IMR-90 (cell line): ENCODE measurements around the gene NOX3. TPM values are rescaled to one million over a fixed set of nuclear protein-coding genes. Genes with fewer than 3 reads are reported as not detected.

Source experiments
- ATAC-seq: fragments of 200-7000 bp; cut with Tn5 transposase; 2 replicates; pipeline ENCODE4 v1.9.1; 2020; ENCODE audit warnings: low read depth, mild to moderate bottlenecking, moderate library complexity
- BruUV-seq: library from RNA; stranded (reverse); fragments of 400-500 nt; replicated peaks from 2 replicates; lab custom pipeline; 2021; lab: Mats Ljungman, UMichigan
- CTCF ChIA-PET: fragments of 300-600 bp; formaldehyde crosslinking; extraction: SDS; loops from one replicate; lab custom pipeline; 2021; ENCODE audit warnings: antibody characterized with exemption; lab: Yijun Ruan, JAX
- POLR2A ChIA-PET: fragments of 300-600 bp; sonication (Branson Sonifier 250); formaldehyde crosslinking; loops from one replicate; lab custom pipeline; 2022; ENCODE audit warnings: antibody characterized with exemption; ENCODE audit not compliant: unreplicated experiment; lab: Charles Lee
- DNase-seq: peaks from one replicate; pipeline ENCODE4 v3.0.0; 2013
- H2AFZ ChIP-seq: replicated peaks from 2 replicates; pipeline ENCODE3; 2013; ENCODE audit warnings: low read length, mild to moderate bottlenecking; ENCODE audit not compliant: poor library complexity
- H2AK5ac ChIP-seq: 2 replicates; pipeline ENCODE4 v1.6.1; 2013; ENCODE audit warnings: low read depth, low read length, inconsistent platforms
- H2AK9ac ChIP-seq: replicated peaks from 2 replicates; pipeline ENCODE3; 2013; ENCODE audit warnings: mild to moderate bottlenecking, low read depth, low read length, moderate library complexity; ENCODE audit not compliant: poor library complexity
- H2BK120ac ChIP-seq: 2 replicates; pipeline ENCODE4 v1.6.1; 2013; ENCODE audit warnings: low read depth, low read length, inconsistent platforms
- H2BK15ac ChIP-seq: 3 replicates; pipeline ENCODE4 v1.6.1; 2013; ENCODE audit warnings: low read depth, low read length, inconsistent platforms
- H2BK20ac ChIP-seq: 2 replicates; pipeline ENCODE4 v1.6.1; 2013; ENCODE audit warnings: low read depth, mild to moderate bottlenecking, inconsistent platforms, low read length, moderate library complexity
- H2BK5ac ChIP-seq: 2 replicates; pipeline ENCODE4 v1.6.1; 2013; ENCODE audit warnings: mild to moderate bottlenecking, low read depth, low read length, inconsistent platforms; ENCODE audit not compliant: poor library complexity, severe bottlenecking
- H3K14ac ChIP-seq: replicated peaks from 2 replicates; pipeline ENCODE4 v1.6.1; 2013; ENCODE audit warnings: low read depth, low read length, inconsistent platforms
- H3K18ac ChIP-seq: 2 replicates; pipeline ENCODE4 v1.6.1; 2013; ENCODE audit warnings: low read depth, low read length, control low read depth
- H3K23ac ChIP-seq: 2 replicates; pipeline ENCODE4 v1.6.1; 2013; ENCODE audit warnings: low read depth, low read length, inconsistent platforms
- H3K27ac ChIP-seq: 2 replicates; pipeline ENCODE4 v1.5.1; 2013; ENCODE audit warnings: mild to moderate bottlenecking, control low read depth, low read length; ENCODE audit not compliant: insufficient read depth
- H3K27me3 ChIP-seq: 2 replicates; pipeline ENCODE4 v1.6.1; 2013; ENCODE audit warnings: low read length; ENCODE audit not compliant: control insufficient read depth, insufficient read depth
- H3K36me3 ChIP-seq: 2 replicates; pipeline ENCODE4 v1.6.1; 2013; ENCODE audit warnings: low read length, mixed read lengths; ENCODE audit not compliant: control insufficient read depth, insufficient read depth
- H3K4ac ChIP-seq: 2 replicates; pipeline ENCODE4 v1.6.1; 2013; ENCODE audit warnings: low read depth, low read length, inconsistent platforms
- H3K4me1 ChIP-seq: 2 replicates; pipeline ENCODE4 v1.6.1; 2013; ENCODE audit warnings: low read length, mixed read lengths; ENCODE audit not compliant: control insufficient read depth, insufficient read depth
- H3K4me2 ChIP-seq: 2 replicates; pipeline ENCODE4 v1.6.1; 2013; ENCODE audit warnings: low read depth, mild to moderate bottlenecking, control low read depth, low read length, moderate library complexity
- H3K4me3 ChIP-seq: 2 replicates; pipeline ENCODE4 v1.5.1; 2013; ENCODE audit warnings: low read depth, mild to moderate bottlenecking, control low read depth, low read length, moderate library complexity; ENCODE audit not compliant: insufficient read depth
- H3K56ac ChIP-seq: 2 replicates; pipeline ENCODE4 v1.6.1; 2013; ENCODE audit warnings: low read length, inconsistent platforms; ENCODE audit not compliant: insufficient read depth; ENCODE audit errors: extremely low read depth
- H3K79me1 ChIP-seq, 2 experiments: 2 replicates each; pipeline ENCODE4 v1.6.1; 2013; ENCODE audit warnings: low read length in 2 of 2, inconsistent platforms in 1 of 2, low read depth in 1 of 2
- H3K9ac ChIP-seq: 2 replicates; pipeline ENCODE4 v1.6.1; 2013; ENCODE audit warnings: low read depth, low read length, control low read depth
- H3K9me1 ChIP-seq: 2 replicates; pipeline ENCODE4 v1.6.1; 2013; ENCODE audit warnings: low read length, inconsistent platforms; ENCODE audit not compliant: insufficient read depth
- H3K9me3 ChIP-seq: 2 replicates; pipeline ENCODE4 v1.6.1; 2013; ENCODE audit warnings: low read length; ENCODE audit not compliant: control insufficient read depth, insufficient read depth
- H4K20me1 ChIP-seq: 2 replicates; pipeline ENCODE4 v1.6.1; 2013; ENCODE audit warnings: low read length, inconsistent platforms; ENCODE audit not compliant: insufficient read depth
- H4K5ac ChIP-seq: 2 replicates; pipeline ENCODE4 v1.6.1; 2013; ENCODE audit warnings: mild to moderate bottlenecking, low read depth, low read length, control low read depth
- H4K8ac ChIP-seq, 2 experiments: 2 replicates each; pipeline ENCODE4 v1.6.1; 2013; ENCODE audit warnings: low read depth in 2 of 2, low read length in 2 of 2, control low read depth in 1 of 2, inconsistent platforms in 1 of 2
- H4K91ac ChIP-seq: 2 replicates; pipeline ENCODE4 v1.6.1; 2013; ENCODE audit warnings: low read depth, low read length, inconsistent platforms; ENCODE audit not compliant: insufficient read depth
- BHLHE40 ChIP-seq: fragments of 150-350 bp; IDR thresholded peaks from 2 replicates; pipeline ENCODE4 v1.6.1; 2016; ENCODE audit warnings: mild to moderate bottlenecking, low read depth, low read length
- CEBPB ChIP-seq: IDR thresholded peaks from 2 replicates; pipeline ENCODE4 v1.6.1; 2012; ENCODE audit warnings: low read depth, low read length, improper control_type of control experiment
- CHD1 ChIP-seq: IDR thresholded peaks from 2 replicates; pipeline ENCODE4 v1.6.1; 2012; ENCODE audit warnings: low read depth, low read length, improper control_type of control experiment
- FOS ChIP-seq: fragments of 150-350 bp; IDR thresholded peaks from 2 replicates; pipeline ENCODE4 v1.6.1; 2016; ENCODE audit warnings: low read depth, low read length
- MAFK ChIP-seq: IDR thresholded peaks from 2 replicates; pipeline ENCODE4 v1.6.1; 2012; ENCODE audit warnings: low read depth, low read length, improper control_type of control experiment
- MAZ ChIP-seq: IDR thresholded peaks from 2 replicates; pipeline ENCODE4 v1.6.1; 2012; ENCODE audit warnings: low read depth, mild to moderate bottlenecking, low read length, improper control_type of control experiment, moderate library complexity, borderline replicate concordance
- MXI1 ChIP-seq: IDR thresholded peaks from 2 replicates; pipeline ENCODE4 v1.6.1; 2012; ENCODE audit warnings: low read depth, mild to moderate bottlenecking, low read length, moderate library complexity, borderline replicate concordance
- NFE2L2 ChIP-seq: fragments of 150-350 bp; IDR thresholded peaks from 2 replicates; pipeline ENCODE4 v1.6.1; 2016; ENCODE audit warnings: low read depth, mild to moderate bottlenecking, low read length
- POLR2A ChIP-seq: IDR thresholded peaks from 2 replicates; pipeline ENCODE4 v1.6.1; 2012; ENCODE audit warnings: mild to moderate bottlenecking, low read depth, low read length
- RAD21 ChIP-seq: IDR thresholded peaks from 2 replicates; pipeline ENCODE4 v1.6.1; 2012; ENCODE audit warnings: low read length, improper control_type of control experiment
- RCOR1 ChIP-seq: IDR thresholded peaks from 2 replicates; pipeline ENCODE4 v1.6.1; 2012; ENCODE audit warnings: mild to moderate bottlenecking, low read length, improper control_type of control experiment; ENCODE audit not compliant: insufficient replicate concordance
- RFX5 ChIP-seq: IDR thresholded peaks from 2 replicates; pipeline ENCODE4 v1.8.0; 2012; ENCODE audit warnings: low read depth, mild to moderate bottlenecking, low read length, moderate library complexity
- SMC3 ChIP-seq: fragments of 150-350 bp; IDR thresholded peaks from 2 replicates; pipeline ENCODE4 v1.6.1; 2016; ENCODE audit warnings: low read depth, mild to moderate bottlenecking, antibody characterized with exemption, low read length, moderate library complexity
- USF2 ChIP-seq: fragments of 150-350 bp; IDR thresholded peaks from 2 replicates; pipeline ENCODE4 v1.6.1; 2017; ENCODE audit warnings: mild to moderate bottlenecking, antibody characterized with exemption, low read length, low read depth
- WGBS, 2 experiments: methylation state at CpG; one replicate each; pipeline versions ENCODE4 v1.1.5 to v1.1.7; 2013; ENCODE audit warnings: missing lambda C conversion rate in 2 of 2; ENCODE audit not compliant: insufficient read length in 1 of 2; ENCODE audit errors: extremely low coverage in 2 of 2; 5-methylcytosine and 5-hydroxymethylcytosine counted together
- dilution Hi-C: fragments of 300-500 bp; cut with HindIII; formaldehyde crosslinking; loops from one replicate; pipeline ENCODE4 v1.14.3; 2018; ENCODE audit warnings: low sequenced_read_pairs; ENCODE audit not compliant: unreplicated experiment
- in situ Hi-C: fragments of 300-500 bp; cut with MboI; formaldehyde crosslinking; loops from 3 replicates; pipeline ENCODE4 v1.14.3; 2019; ENCODE audit warnings: low sequenced_read_pairs, inconsistent platforms, mixed read lengths
- intact Hi-C: fragments of 100-400 bp; cut with micrococcal nuclease; formaldehyde crosslinking; loops from 2 replicates; pipeline ENCODE4 v1.10.0; 2022
- polyA plus RNA-seq, 3 experiments: library from polyadenylated mRNA; depleted of rRNA; stranded (reverse); fragments of >200 nt; gene quantifications; 2 replicates each; pipeline ENCODE4 v1.2.3, GENCODE V29; 2012; ENCODE audit warnings: low replicate concordance in 1 of 3
- total RNA-seq: library from RNA; depleted of rRNA; stranded (reverse); fragments of >200 nt; gene quantifications from 2 replicates; pipeline ENCODE4 v1.2.3, GENCODE V29; 2012
- TF ChIP-seq, protein P1 (sequence below): fragments of 150-350 bp; IDR thresholded peaks from 2 replicates; pipeline ENCODE4 v1.6.1; 2016; ENCODE audit warnings: low read depth, mild to moderate bottlenecking, low read length, moderate library complexity, borderline replicate concordance
- TF ChIP-seq, protein P2 (sequence below): conservative IDR thresholded peaks from 2 replicates; pipeline ENCODE4 v1.5.1; 2012; ENCODE audit warnings: mild to moderate bottlenecking, low read depth, low read length, improper control_type of control experiment

Gene NOX3
- total and polyA plus RNA-seq, 2 of the 4 experiments (the other 2 are of a cell fraction): not detected

GRCh38 chr6:155395339-155395738 is 60.3 kb downstream of the NOX3 start:
- no CpG with 5 or more reads among the region's 1 CpG for WGBS, 2 experiments
- BruUV-seq: no TSS peak
- no peaks in the 10 kb centered on the region for H3K27me3 ChIP-seq
- no peak overlapping the region for H4K8ac ChIP-seq
- intact Hi-C loops: no loop called here
- in situ Hi-C loops: no loop called here
- H3K18ac ChIP-seq: no peak overlapping the region
- no peaks in the 10 kb centered on the region for H3K36me3 ChIP-seq
- H2BK20ac ChIP-seq: no peak overlapping the region
- no peak overlapping the region for H3K27ac ChIP-seq
- POLR2A ChIA-PET: no interaction called here
- no peaks in the 10 kb centered on the region for H4K20me1 ChIP-seq
- H3K23ac ChIP-seq: no peak overlapping the region
- 0 out of 2 replicates have a peak, but pooled peaks cover 3% of the 10 kb centered on the region for H3K9me1 ChIP-seq
- H3K79me1 ChIP-seq: no peaks in the 10 kb centered on the region
- ATAC-seq (no peak), DNase-seq (no peak)
- no peak overlapping the region for H4K91ac ChIP-seq
- CTCF ChIA-PET: no interaction called here
- H3K9ac ChIP-seq: no peak overlapping the region
- H3K56ac ChIP-seq: no peak overlapping the region
- no peak overlapping the region for H4K5ac ChIP-seq
- H3K4me3 ChIP-seq: no peak overlapping the region
- no peak overlapping the region for H2AFZ ChIP-seq
- H2AK9ac ChIP-seq: no peak overlapping the region
- no peaks in the 10 kb centered on the region for H3K9me3 ChIP-seq
- no peak overlapping the region for H2AK5ac ChIP-seq
- H3K4me1 ChIP-seq: peaks cover 2% of the 10 kb centered on the region; the same call in 1 of the 2 replicates
- no peak overlapping the region for H2BK5ac ChIP-seq
- TF ChIP-seq BHLHE40: no peak
- TF ChIP-seq MAZ: no peak
- TF ChIP-seq FOS: no peak
- TF ChIP-seq, protein P1, sequence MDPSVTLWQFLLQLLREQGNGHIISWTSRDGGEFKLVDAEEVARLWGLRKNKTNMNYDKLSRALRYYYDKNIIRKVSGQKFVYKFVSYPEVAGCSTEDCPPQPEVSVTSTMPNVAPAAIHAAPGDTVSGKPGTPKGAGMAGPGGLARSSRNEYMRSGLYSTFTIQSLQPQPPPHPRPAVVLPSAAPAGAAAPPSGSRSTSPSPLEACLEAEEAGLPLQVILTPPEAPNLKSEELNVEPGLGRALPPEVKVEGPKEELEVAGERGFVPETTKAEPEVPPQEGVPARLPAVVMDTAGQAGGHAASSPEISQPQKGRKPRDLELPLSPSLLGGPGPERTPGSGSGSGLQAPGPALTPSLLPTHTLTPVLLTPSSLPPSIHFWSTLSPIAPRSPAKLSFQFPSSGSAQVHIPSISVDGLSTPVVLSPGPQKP: no peak
- TF ChIP-seq RAD21: no peak
- TF ChIP-seq USF2: no peak
- no peak for TF ChIP-seq MXI1
- no peak for TF ChIP-seq SMC3
- TF ChIP-seq CEBPB: no peak
- TF ChIP-seq POLR2A: no peak
- TF ChIP-seq CHD1: no peak
- TF ChIP-seq RFX5: no peak
- no peak for TF ChIP-seq RCOR1
- TF ChIP-seq MAFK: no peak
- TF ChIP-seq, protein P2, sequence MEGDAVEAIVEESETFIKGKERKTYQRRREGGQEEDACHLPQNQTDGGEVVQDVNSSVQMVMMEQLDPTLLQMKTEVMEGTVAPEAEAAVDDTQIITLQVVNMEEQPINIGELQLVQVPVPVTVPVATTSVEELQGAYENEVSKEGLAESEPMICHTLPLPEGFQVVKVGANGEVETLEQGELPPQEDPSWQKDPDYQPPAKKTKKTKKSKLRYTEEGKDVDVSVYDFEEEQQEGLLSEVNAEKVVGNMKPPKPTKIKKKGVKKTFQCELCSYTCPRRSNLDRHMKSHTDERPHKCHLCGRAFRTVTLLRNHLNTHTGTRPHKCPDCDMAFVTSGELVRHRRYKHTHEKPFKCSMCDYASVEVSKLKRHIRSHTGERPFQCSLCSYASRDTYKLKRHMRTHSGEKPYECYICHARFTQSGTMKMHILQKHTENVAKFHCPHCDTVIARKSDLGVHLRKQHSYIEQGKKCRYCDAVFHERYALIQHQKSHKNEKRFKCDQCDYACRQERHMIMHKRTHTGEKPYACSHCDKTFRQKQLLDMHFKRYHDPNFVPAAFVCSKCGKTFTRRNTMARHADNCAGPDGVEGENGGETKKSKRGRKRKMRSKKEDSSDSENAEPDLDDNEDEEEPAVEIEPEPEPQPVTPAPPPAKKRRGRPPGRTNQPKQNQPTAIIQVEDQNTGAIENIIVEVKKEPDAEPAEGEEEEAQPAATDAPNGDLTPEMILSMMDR: no peak
- TF ChIP-seq NFE2L2: no peak
- no peak overlapping the region for H3K4ac ChIP-seq
- H2BK120ac ChIP-seq: no peak overlapping the region
- H3K4me2 ChIP-seq: no peak overlapping the region
- no peak overlapping the region for H3K14ac ChIP-seq
- dilution Hi-C loops: no loop called here
- H2BK15ac ChIP-seq: no peak overlapping the region
